Caco-2 (cell line): ENCODE measurements around the gene STK10. TPM values are rescaled to one million over a fixed set of nuclear protein-coding genes. Genes with fewer than 3 reads are reported as not detected.

Experiments used
- BruUV-seq: library from RNA; stranded (reverse); fragments of 400-500 nt; replicated peaks from 2 replicates; lab custom pipeline; 2021; lab: Mats Ljungman, UMichigan
- CTCF ChIA-PET: fragments of 300-600 bp; sonication (Branson Sonifier 250); formaldehyde crosslinking; loops from one replicate; lab custom pipeline; 2022; ENCODE audit warnings: antibody characterized with exemption; lab: Charles Lee
- POLR2A ChIA-PET: fragments of 300-600 bp; sonication (Branson Sonifier 250); formaldehyde crosslinking; loops from one replicate; lab custom pipeline; 2022; ENCODE audit warnings: antibody characterized with exemption; lab: Charles Lee
- DNase-seq, 2 experiments: peaks; one replicate each; pipeline versions ENCODE4 v3.0.0 to v3.0.0-alpha.2; 2020 to 2022
- H3K27me3 ChIP-seq: replicated peaks from 2 replicates; pipeline ENCODE4 v1.6.0; 2011; ENCODE audit warnings: low read length; ENCODE audit not compliant: control insufficient read depth, insufficient read depth
- H3K36me3 ChIP-seq: 2 replicates; pipeline ENCODE4 v1.5.1; 2011; ENCODE audit warnings: low read length; ENCODE audit not compliant: control insufficient read depth, insufficient read depth
- H3K4me1 ChIP-seq: fragments of 250-450 bp; sonication (Bioruptor Pico); 2 replicates; pipeline ENCODE4 v1.5.1; 2020; ENCODE audit warnings: mild to moderate bottlenecking
- H3K4me3 ChIP-seq: 2 replicates; pipeline ENCODE4 v1.5.1; 2011; ENCODE audit warnings: low read depth, mild to moderate bottlenecking, control low read depth, low read length
- H3K9me3 ChIP-seq: fragments of 250-450 bp; sonication (Bioruptor Pico); 2 replicates; pipeline ENCODE4 v1.5.1; 2020; ENCODE audit warnings: mild to moderate bottlenecking, moderate library complexity
- H3K27ac Mint-ChIP-seq: one replicate; pipeline ENCODE4 v1.8.0; 2022; ENCODE audit warnings: mixed read lengths; ENCODE audit not compliant: unreplicated experiment
- H3K27me3 Mint-ChIP-seq: one replicate; pipeline ENCODE4 v1.8.0; 2022; ENCODE audit warnings: mixed read lengths; ENCODE audit not compliant: insufficient read depth, unreplicated experiment
- H3K36me3 Mint-ChIP-seq: one replicate; pipeline ENCODE4 v1.8.0; 2022; ENCODE audit warnings: mild to moderate bottlenecking, mixed read lengths; ENCODE audit not compliant: insufficient read depth, unreplicated experiment
- H3K4me1 Mint-ChIP-seq: one replicate; pipeline ENCODE4 v1.8.0; 2022; ENCODE audit warnings: low read depth, mixed read lengths; ENCODE audit not compliant: unreplicated experiment
- H3K4me3 Mint-ChIP-seq: one replicate; pipeline ENCODE4 v1.8.0; 2022; ENCODE audit warnings: mild to moderate bottlenecking, moderate library complexity, mixed read lengths; ENCODE audit not compliant: unreplicated experiment
- H3K9me3 Mint-ChIP-seq: one replicate; pipeline ENCODE4 v1.8.0; 2022; ENCODE audit warnings: mixed read lengths; ENCODE audit not compliant: unreplicated experiment
- intact Hi-C: fragments of 100-400 bp; cut with micrococcal nuclease; formaldehyde crosslinking; loops from one replicate; pipeline ENCODE4 v1.10.0; 2022; ENCODE audit not compliant: unreplicated experiment
- total RNA-seq: library from RNA; stranded (reverse); gene quantifications from 2 replicates; pipeline ENCODE4 v1.2.3, GENCODE V29; 2022
- TF ChIP-seq, protein P1 (sequence below), 2 experiments: fragments of 200-600 bp in 1 of 2; IDR thresholded peaks; 1 replicate in 1 of 2; 2 replicates in 1 of 2; pipeline versions ENCODE4 v1.5.1 to v1.8.0; 2011 to 2022; ENCODE audit warnings: antibody characterized with exemption in 1 of 2, control low read depth in 1 of 2, inconsistent platforms in 1 of 2, low read depth in 1 of 2, low read length in 1 of 2, mild to moderate bottlenecking in 1 of 2, moderate library complexity in 1 of 2; ENCODE audit not compliant: insufficient read depth in 1 of 2, severe bottlenecking in 1 of 2, unreplicated experiment in 1 of 2

STK10 gene
- total RNA-seq, 1 experiment from 2014 or later = 10.3 TPM

DNA sequence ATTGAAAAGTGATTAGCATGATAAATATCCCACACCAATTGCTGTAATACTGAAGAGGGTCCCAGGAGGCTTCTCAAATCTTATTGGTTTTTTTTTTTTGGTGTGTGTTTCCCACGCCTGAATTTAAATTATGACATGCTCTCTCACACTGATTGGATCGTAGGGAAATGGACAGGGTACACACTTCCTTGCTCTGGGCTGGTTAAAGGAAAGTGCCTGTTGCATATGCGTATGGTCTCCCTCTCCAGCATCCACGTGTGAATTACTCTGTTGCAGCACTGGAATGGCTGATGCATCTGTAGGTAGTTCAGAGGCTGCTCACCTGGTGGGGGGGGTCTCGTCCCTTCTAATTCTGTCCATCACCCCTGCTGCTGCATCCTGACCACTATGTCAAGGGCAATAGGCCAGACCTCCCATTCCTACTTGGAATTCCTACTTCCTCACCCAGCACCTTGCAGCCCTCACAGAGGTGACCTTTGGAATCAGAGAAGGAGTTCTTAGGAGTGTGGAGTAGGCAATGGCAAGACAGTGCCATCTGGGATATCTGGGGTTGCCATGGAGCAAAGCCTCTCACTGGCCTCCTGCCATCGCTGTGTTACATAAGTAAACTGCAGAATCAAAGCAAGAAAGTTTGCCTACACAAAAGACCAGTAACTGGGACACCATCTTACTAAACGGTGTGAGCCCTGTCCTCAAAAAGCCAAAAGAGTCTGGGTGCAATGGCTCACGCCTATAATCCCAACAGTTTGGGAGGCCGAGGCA lies 110.2 kb downstream of the STK10 start:
- ChIA-PET CTCF (no interaction called here), POLR2A (no interaction called here)
- TF ChIP-seq, protein P1, sequence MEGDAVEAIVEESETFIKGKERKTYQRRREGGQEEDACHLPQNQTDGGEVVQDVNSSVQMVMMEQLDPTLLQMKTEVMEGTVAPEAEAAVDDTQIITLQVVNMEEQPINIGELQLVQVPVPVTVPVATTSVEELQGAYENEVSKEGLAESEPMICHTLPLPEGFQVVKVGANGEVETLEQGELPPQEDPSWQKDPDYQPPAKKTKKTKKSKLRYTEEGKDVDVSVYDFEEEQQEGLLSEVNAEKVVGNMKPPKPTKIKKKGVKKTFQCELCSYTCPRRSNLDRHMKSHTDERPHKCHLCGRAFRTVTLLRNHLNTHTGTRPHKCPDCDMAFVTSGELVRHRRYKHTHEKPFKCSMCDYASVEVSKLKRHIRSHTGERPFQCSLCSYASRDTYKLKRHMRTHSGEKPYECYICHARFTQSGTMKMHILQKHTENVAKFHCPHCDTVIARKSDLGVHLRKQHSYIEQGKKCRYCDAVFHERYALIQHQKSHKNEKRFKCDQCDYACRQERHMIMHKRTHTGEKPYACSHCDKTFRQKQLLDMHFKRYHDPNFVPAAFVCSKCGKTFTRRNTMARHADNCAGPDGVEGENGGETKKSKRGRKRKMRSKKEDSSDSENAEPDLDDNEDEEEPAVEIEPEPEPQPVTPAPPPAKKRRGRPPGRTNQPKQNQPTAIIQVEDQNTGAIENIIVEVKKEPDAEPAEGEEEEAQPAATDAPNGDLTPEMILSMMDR (IDR thresholded peaks at IDR 0.05; ENCODE audit: insufficient read depth in 1 of 2, low read depth in 1 of 2, low read length in 1 of 2, severe bottlenecking in 1 of 2, unreplicated experiment in 1 of 2) = no peak
- intact Hi-C loops = no loop called here
- no peaks in the 10 kb centered on the region for H3K36me3 ChIP-seq
- H3K27me3 ChIP-seq = no peaks in the 10 kb centered on the region
- Mint-ChIP-seq H3K36me3 (no peaks in the 10 kb centered on the region), H3K27me3 (no peaks in the 10 kb centered on the region), H3K27ac (no peak overlapping the region), H3K4me3 (no peak overlapping the region), H3K9me3 (no peaks in the 10 kb centered on the region), H3K4me1 (peaks cover 6% of the 10 kb centered on the region)
- DNase-seq = no peak
- no peaks in the 10 kb centered on the region for H3K9me3 ChIP-seq
- BruUV-seq = no TSS peak
- H3K4me3 ChIP-seq = no peak overlapping the region
- peaks cover 5% of the 10 kb centered on the region for H3K4me1 ChIP-seq

DNA sequence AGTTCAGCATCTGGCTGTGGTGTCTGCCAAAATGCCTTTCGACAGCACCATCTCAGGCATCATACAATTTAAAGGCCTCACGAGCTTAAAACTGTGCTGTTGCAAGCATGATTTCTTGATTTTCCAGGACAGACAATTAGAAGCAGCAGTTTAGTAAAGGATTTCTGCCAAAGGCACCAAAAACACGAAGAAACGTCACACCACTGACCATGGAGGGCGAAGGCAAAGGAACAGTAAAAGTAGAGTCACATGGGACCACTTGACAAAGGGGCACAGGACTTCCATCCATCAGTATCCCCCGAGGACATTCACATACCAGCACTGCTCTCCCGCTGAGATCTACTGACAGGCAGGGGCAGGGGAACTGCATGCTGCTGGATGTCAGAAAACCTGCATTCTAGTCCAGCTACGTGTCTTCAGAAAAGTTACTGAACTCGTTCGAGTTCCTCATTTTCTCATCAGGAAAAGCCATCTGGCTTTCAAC lies 111.2 kb downstream of the STK10 start:
- TF ChIP-seq, protein P1 (IDR thresholded peaks at IDR 0.05; ENCODE audit: insufficient read depth in 1 of 2, low read depth in 1 of 2, low read length in 1 of 2, severe bottlenecking in 1 of 2, unreplicated experiment in 1 of 2) = no peak
- ChIA-PET POLR2A (no interaction called here), CTCF (interaction anchor here (0.6 kb wide), 1 partner anchor 70 kb away, joined by 3 read pairs; the partner anchor contains the start of gene FBXW11)
- Histone ChIP-seq H3K36me3 (no peaks in the 10 kb centered on the region), H3K9me3 (no peaks in the 10 kb centered on the region), H3K4me1 (peaks cover 5% of the 10 kb centered on the region), H3K4me3 (no peak overlapping the region), H3K27me3 (no peaks in the 10 kb centered on the region)
- Mint-ChIP-seq H3K27me3 (no peaks in the 10 kb centered on the region), H3K27ac (no peak overlapping the region), H3K36me3 (no peaks in the 10 kb centered on the region), H3K4me3 (no peak overlapping the region), H3K9me3 (no peaks in the 10 kb centered on the region), H3K4me1 (peaks cover 6% of the 10 kb centered on the region)
- intact Hi-C loops = no loop called here
- BruUV-seq = no TSS peak
- DNase-seq = no peak

DNA sequence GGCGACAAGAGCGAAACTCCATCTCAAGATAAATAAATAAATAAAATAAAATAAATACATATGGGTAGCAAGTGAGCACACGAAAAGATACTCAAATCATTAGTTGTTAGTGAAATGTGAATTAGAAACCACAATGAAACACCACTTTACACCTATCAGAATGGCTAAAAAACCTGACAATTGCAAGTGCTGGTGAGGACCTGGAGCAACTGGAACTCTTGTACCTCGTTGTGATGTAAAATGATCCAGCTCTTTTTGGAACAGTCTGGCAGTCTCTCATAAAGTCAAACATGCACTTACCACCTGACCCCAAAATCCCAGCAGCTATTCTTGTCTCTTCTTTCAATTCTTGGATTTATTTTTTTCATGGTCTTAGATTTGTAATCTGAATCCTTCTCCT lies 112.4 kb downstream of the STK10 start:
- DNase-seq = no peak

More for the DNA sequence above, 112.4 kb downstream of the STK10 start:
- Mint-ChIP-seq H3K4me3 (no peak overlapping the region), H3K36me3 (no peaks in the 10 kb centered on the region), H3K27me3 (no peaks in the 10 kb centered on the region), H3K9me3 (no peaks in the 10 kb centered on the region), H3K4me1 (peaks cover 6% of the 10 kb centered on the region), H3K27ac (no peak overlapping the region)
- peaks cover 5% of the 10 kb centered on the region for H3K4me1 ChIP-seq
- no peaks in the 10 kb centered on the region for H3K27me3 ChIP-seq
- TF ChIP-seq, protein P1 (IDR thresholded peaks at IDR 0.05; ENCODE audit: insufficient read depth in 1 of 2, low read depth in 1 of 2, low read length in 1 of 2, severe bottlenecking in 1 of 2, unreplicated experiment in 1 of 2) = no peak
- H3K9me3 ChIP-seq = no peaks in the 10 kb centered on the region
- ChIA-PET CTCF (no interaction called here), POLR2A (no interaction called here)
- BruUV-seq = no TSS peak
- intact Hi-C loops = no loop called here
- no peaks in the 10 kb centered on the region for H3K36me3 ChIP-seq
- no peak overlapping the region for H3K4me3 ChIP-seq
